H9 (cell line): ENCODE data around the gene CCR9. TPM values are rescaled to one million over a fixed set of nuclear protein-coding genes. Genes with fewer than 3 reads are reported as not detected.

Experiments
- DNase-seq: peaks from one replicate; pipeline ENCODE4 v3.0.0-alpha.2; 2017
- H2AFZ ChIP-seq: one replicate; pipeline ENCODE4 v1.6.1; 2013; ENCODE audit warnings: mild to moderate bottlenecking, low read length, control low read depth, moderate library complexity
- H2AK5ac ChIP-seq: 2 replicates; pipeline ENCODE4 v1.6.1; 2013; ENCODE audit warnings: low read length, control low read depth, mixed read lengths; ENCODE audit not compliant: insufficient read length
- H2BK120ac ChIP-seq: one replicate; pipeline ENCODE4 v1.6.1; 2013; ENCODE audit warnings: low read depth, mild to moderate bottlenecking, low read length, control low read depth, inconsistent platforms; ENCODE audit not compliant: poor library complexity, severe bottlenecking
- H2BK12ac ChIP-seq: 2 replicates; pipeline ENCODE4 v1.6.1; 2013; ENCODE audit warnings: low read length, control low read depth, mixed read lengths, low read depth; ENCODE audit not compliant: insufficient read length
- H2BK15ac ChIP-seq: 2 replicates; pipeline ENCODE4 v1.6.1; 2013; ENCODE audit warnings: low read depth, low read length, control low read depth
- H2BK20ac ChIP-seq: one replicate; pipeline ENCODE4 v1.6.1; 2013; ENCODE audit warnings: low read depth, mild to moderate bottlenecking, low read length, control low read depth, inconsistent platforms; ENCODE audit not compliant: poor library complexity, severe bottlenecking
- H2BK5ac ChIP-seq: 2 replicates; pipeline ENCODE4 v1.6.1; 2013; ENCODE audit warnings: low read length, control low read depth, mixed read lengths; ENCODE audit not compliant: insufficient read length
- H3K14ac ChIP-seq: 2 replicates; pipeline ENCODE4 v1.6.1; 2013; ENCODE audit warnings: low read length, control low read depth; ENCODE audit not compliant: insufficient read depth
- H3K18ac ChIP-seq: 2 replicates; pipeline ENCODE4 v1.6.1; 2013; ENCODE audit warnings: low read depth, mild to moderate bottlenecking, mixed read lengths, low read length, control low read depth; ENCODE audit not compliant: insufficient read length
- H3K23ac ChIP-seq: 2 replicates; pipeline ENCODE4 v1.6.1; 2013; ENCODE audit warnings: low read length, control low read depth, mixed read lengths, low read depth; ENCODE audit not compliant: insufficient read length
- H3K23me2 ChIP-seq: 2 replicates; pipeline ENCODE4 v1.6.1; 2013; ENCODE audit warnings: low read depth, mild to moderate bottlenecking, mixed read lengths, low read length, control low read depth; ENCODE audit not compliant: insufficient read length, poor library complexity, severe bottlenecking
- H3K27ac ChIP-seq: 2 replicates; pipeline ENCODE4 v1.5.1; 2013; ENCODE audit warnings: low read length, control low read depth, mixed read lengths, low read depth; ENCODE audit not compliant: insufficient read length
- H3K27me3 ChIP-seq: 2 replicates; pipeline ENCODE4 v1.6.1; 2013; ENCODE audit warnings: low read length, control low read depth, inconsistent platforms; ENCODE audit not compliant: insufficient read depth
- H3K4ac ChIP-seq: 2 replicates; pipeline ENCODE4 v1.6.1; 2013; ENCODE audit warnings: low read depth, mild to moderate bottlenecking, control low read depth, inconsistent platforms, low read length, moderate library complexity
- H3K4me1 ChIP-seq: 2 replicates; pipeline ENCODE4 v1.6.1; 2013; ENCODE audit warnings: low read length, control low read depth, inconsistent platforms; ENCODE audit not compliant: insufficient read depth
- H3K4me2 ChIP-seq: 2 replicates; pipeline ENCODE4 v1.6.1; 2013; ENCODE audit warnings: low read length, control low read depth, mixed read lengths; ENCODE audit not compliant: insufficient read length, insufficient read depth
- H3K56ac ChIP-seq: 2 replicates; pipeline ENCODE4 v1.6.1; 2013; ENCODE audit warnings: low read depth, mild to moderate bottlenecking, mixed read lengths, low read length, control low read depth; ENCODE audit not compliant: insufficient read length
- H3K79me1 ChIP-seq: 2 replicates; pipeline ENCODE4 v1.6.1; 2013; ENCODE audit warnings: low read depth, mild to moderate bottlenecking, moderate library complexity, low read length, control low read depth, inconsistent platforms; ENCODE audit not compliant: insufficient read depth, poor library complexity, severe bottlenecking
- H3K79me2 ChIP-seq: 2 replicates; pipeline ENCODE4 v1.6.1; 2013; ENCODE audit warnings: low read length, control low read depth, inconsistent platforms; ENCODE audit not compliant: insufficient read depth
- H3K9ac ChIP-seq: 2 replicates; pipeline ENCODE4 v1.6.1; 2013; ENCODE audit warnings: low read length, control low read depth, mixed read lengths; ENCODE audit not compliant: insufficient read length; ENCODE audit errors: extremely low read depth
- H3K9me3 ChIP-seq: one replicate; pipeline ENCODE4 v1.6.1; 2013; ENCODE audit warnings: low read depth, low read length, inconsistent platforms; ENCODE audit not compliant: control insufficient read depth
- H3T11ph ChIP-seq: one replicate; pipeline ENCODE4 v1.6.1; 2013; ENCODE audit warnings: mild to moderate bottlenecking, low read length, control low read depth, inconsistent platforms
- H4K20me1 ChIP-seq: one replicate; pipeline ENCODE4 v1.6.1; 2013; ENCODE audit not compliant: control insufficient read depth, insufficient read length, insufficient read depth
- H4K5ac ChIP-seq: 2 replicates; pipeline ENCODE4 v1.6.1; 2013; ENCODE audit warnings: low read depth, mild to moderate bottlenecking, mixed read lengths, low read length, control low read depth; ENCODE audit not compliant: insufficient read length
- H4K8ac ChIP-seq: replicated peaks from 2 replicates; pipeline ENCODE4 v1.6.1; 2013; ENCODE audit warnings: low read length, control low read depth, mixed read lengths, low read depth; ENCODE audit not compliant: insufficient read length
- H4K91ac ChIP-seq: 2 replicates; pipeline ENCODE4 v1.6.1; 2013; ENCODE audit warnings: low read depth, mild to moderate bottlenecking, moderate library complexity, mixed read lengths, low read length, control low read depth; ENCODE audit not compliant: insufficient read length
- H3K27ac Mint-ChIP-seq, 3 experiments: 2 replicates in 2 of 3; 3 replicates in 1 of 3; pipeline ENCODE4 v1.8.0; 2020 to 2021; ENCODE audit warnings: mixed read lengths in 3 of 3, mild to moderate bottlenecking in 1 of 3, moderate library complexity in 1 of 3
- H3K27me3 Mint-ChIP-seq: 2 replicates; pipeline ENCODE4 v1.8.0; 2021; ENCODE audit warnings: low read depth, mild to moderate bottlenecking, moderate library complexity, mixed read lengths
- H3K36me3 Mint-ChIP-seq, 3 experiments: 2 replicates in 2 of 3; 3 replicates in 1 of 3; pipeline ENCODE4 v1.8.0; 2020 to 2021; ENCODE audit warnings: low read depth in 3 of 3, mixed read lengths in 3 of 3; ENCODE audit not compliant: insufficient read depth in 1 of 3
- H3K4me1 Mint-ChIP-seq, 2 experiments: 2 replicates each; pipeline ENCODE4 v1.8.0; 2020; ENCODE audit warnings: mixed read lengths in 2 of 2
- H3K4me3 Mint-ChIP-seq, 2 experiments: 2 replicates in 1 of 2; 3 replicates in 1 of 2; pipeline ENCODE4 v1.8.0; 2020 to 2021; ENCODE audit warnings: mild to moderate bottlenecking in 2 of 2, mixed read lengths in 2 of 2, moderate library complexity in 1 of 2
- H3K9me3 Mint-ChIP-seq, 2 experiments: 2 replicates in 1 of 2; 3 replicates in 1 of 2; pipeline ENCODE4 v1.8.0; 2020; ENCODE audit warnings: mild to moderate bottlenecking in 2 of 2, mixed read lengths in 2 of 2, moderate library complexity in 1 of 2
- CTCF ChIP-seq: fragments of 200-600 bp; sonication (generic); conservative IDR thresholded peaks from 3 replicates; pipeline ENCODE4 v1.8.0; 2021; ENCODE audit warnings: antibody characterized with exemption, mild to moderate bottlenecking
- WGBS: extraction: QIAGEN DNeasy Blood & Tissue Kit; methylation state at CpG from one replicate; pipeline ENCODE4 v1.1.7; 2013; ENCODE audit warnings: missing lambda C conversion rate, low lambda C conversion rate, mixed read lengths; ENCODE audit not compliant: insufficient read length; ENCODE audit errors: extremely low coverage; 5-methylcytosine and 5-hydroxymethylcytosine counted together
- total RNA-seq: library from RNA; stranded (reverse); gene quantifications from 2 replicates; pipeline ENCODE4 v1.2.1, GENCODE V29; 2021

The CCR9 gene
- total RNA-seq, 1 experiment from 2014 or later = not detected

GRCh38 chr3:45946307-45946706 lies 60.0 kb downstream of the CCR9 start:
- Histone ChIP-seq H3K27me3 (no peaks in the 10 kb centered on the region), H3T11ph (no peak overlapping the region), H3K23me2 (no peaks in the 10 kb centered on the region), H2BK120ac (no peak overlapping the region), H3K4ac (no peak overlapping the region), H3K27ac (no peak overlapping the region), H4K5ac (no peak overlapping the region), H3K14ac (no peak overlapping the region), H2BK20ac (no peak overlapping the region), H3K4me1 (no peaks in the 10 kb centered on the region), H4K8ac (no peak overlapping the region), H2AFZ (no peak overlapping the region), H2BK5ac (no peak overlapping the region), H3K9ac (no peak overlapping the region), H3K79me1 (no peaks in the 10 kb centered on the region), H4K91ac (no peak overlapping the region), H3K23ac (no peak overlapping the region), H4K20me1 (no peaks in the 10 kb centered on the region), H2BK15ac (no peak overlapping the region), H3K9me3 (no peaks in the 10 kb centered on the region), H3K4me2 (no peak overlapping the region), H3K79me2 (no peaks in the 10 kb centered on the region), H2AK5ac (no peak overlapping the region), H2BK12ac (no peak overlapping the region), H3K56ac (no peak overlapping the region), H3K18ac (no peak overlapping the region)
- no peak for TF ChIP-seq CTCF
- H3K4me1 Mint-ChIP-seq = no peaks in the 10 kb centered on the region
- H3K36me3 Mint-ChIP-seq = peaks cover 13 to 43% (median 37%) of the 10 kb centered on the region in 3 experiments; a peak in 6 of 7 replicates
- WGBS = no CpG with 5 or more reads among the region's 1 CpG
- no peaks in the 10 kb centered on the region for H3K9me3 Mint-ChIP-seq
- H3K4me3 Mint-ChIP-seq = no peak overlapping the region
- DNase-seq = no peak
- H3K27me3 Mint-ChIP-seq = no peaks in the 10 kb centered on the region
- H3K27ac Mint-ChIP-seq = no peak overlapping the region
